K562 (cell line): ENCODE data around the gene RACGAP1. TPM values are rescaled to one million over a fixed set of nuclear protein-coding genes. Genes with fewer than 3 reads are reported as not detected.

ENCODE experiments used
- ARID2 ChIP-seq: fragments of 450-650 bp; IDR thresholded peaks from 2 replicates; pipeline ENCODE4 v1.6.1; 2017; ENCODE audit warnings: antibody characterized with exemption, mild to moderate bottlenecking
- DNMT1 ChIP-seq: fragments of 450-650 bp; IDR thresholded peaks from 2 replicates; pipeline ENCODE4 v1.6.1; 2016; ENCODE audit warnings: antibody characterized with exemption, mild to moderate bottlenecking
- GTF2A2 ChIP-seq: IDR thresholded peaks from 2 replicates; pipeline ENCODE4 v1.6.1; 2016; ENCODE audit warnings: mild to moderate bottlenecking, missing genetic modification characterization, missing compliant biosample characterization
- IFI16 ChIP-seq: fragments of 250-450 bp; sonication (Bioruptor Pico); IDR thresholded peaks from 2 replicates; pipeline ENCODE4 v2.1.2; 2022; ENCODE audit warnings: mild to moderate bottlenecking, inconsistent platforms
- NBN ChIP-seq: fragments of 450-650 bp; IDR thresholded peaks from 2 replicates; pipeline ENCODE4 v1.6.1; 2016; ENCODE audit warnings: low read depth, mild to moderate bottlenecking
- NFIX ChIP-seq: fragments of 250-450 bp; sonication (Bioruptor Pico); IDR thresholded peaks from 2 replicates; pipeline ENCODE4 v1.4.0; 2020; ENCODE audit warnings: low read depth, mild to moderate bottlenecking, moderate library complexity
- POLR3A ChIP-seq: IDR thresholded peaks from 2 replicates; pipeline ENCODE4 v1.6.1; 2011; ENCODE audit warnings: borderline replicate concordance, mild to moderate bottlenecking, moderate library complexity; ENCODE audit not compliant: insufficient read length, insufficient read depth; ENCODE audit errors: extremely low read depth
- SMARCE1 ChIP-seq: fragments of 450-650 bp; IDR thresholded peaks from 2 replicates; pipeline ENCODE4 v1.7.1; 2016; ENCODE audit warnings: mild to moderate bottlenecking
- THRAP3 ChIP-seq: fragments of 450-650 bp; IDR thresholded peaks from 2 replicates; pipeline ENCODE4 v1.6.1; 2016; ENCODE audit warnings: mild to moderate bottlenecking, inconsistent platforms, borderline replicate concordance
- ZBED1 ChIP-seq: IDR thresholded peaks from 2 replicates; pipeline ENCODE4 v1.6.1; 2014
- ZNF717 ChIP-seq: fragments of 250-450 bp; sonication (Bioruptor Pico); IDR thresholded peaks from 2 replicates; pipeline ENCODE4 v1.5.0; 2021
- ZSCAN32 ChIP-seq: fragments of 450-650 bp; formaldehyde crosslinking; IDR thresholded peaks from 2 replicates; pipeline ENCODE4 v1.4.0; 2020; ENCODE audit warnings: mild to moderate bottlenecking, moderate library complexity
- polyA plus RNA-seq, 8 experiments: library from polyadenylated mRNA; depleted of rRNA in 4 of 8; stranded (reverse) in 5 of 8; unstranded in 3 of 8; fragments of >200 nt; fragmentation: Nextera tagmentation in 2 of 8; fragmentation: Illumina TruSeq in 1 of 8; extraction: Ambion mirVana in 2 of 8; extraction: Trizol in 1 of 8; gene quantifications; 2 replicates each; pipeline versions ENCODE4 v1.2.1 to v1.2.3, GENCODE V29; 2011 to 2014; ENCODE audit warnings: inconsistent platforms in 1 of 8, missing spikeins in 1 of 8
- total RNA-seq, 7 experiments: library from RNA; depleted of rRNA in 6 of 7; stranded (reverse); fragments of >200 nt in 6 of 7; fragmentation: Illumina TruSeq in 2 of 7; extraction: Trizol in 2 of 7; gene quantifications; 2 replicates each; pipeline versions ENCODE4 v1.2.1 to v1.2.3, GENCODE V29; 2011 to 2021; ENCODE audit warnings: low replicate concordance in 1 of 7
- TF ChIP-seq, protein P1 (sequence below): fragments of 250-450 bp; sonication (Bioruptor Pico); IDR thresholded peaks from 2 replicates; pipeline ENCODE4 v1.8.0; 2022; ENCODE audit warnings: inconsistent platforms
- TF ChIP-seq, protein P2 (sequence below), 2 experiments: fragments of 450-650 bp in 1 of 2; sonication (generic) in 1 of 2; formaldehyde crosslinking; conservative IDR thresholded peaks; 2 replicates each; pipeline versions ENCODE4 v1.4.0 to v1.8.1; 2020 to 2022; ENCODE audit warnings: mild to moderate bottlenecking in 1 of 2, missing genetic modification reagents in 1 of 2
- TF ChIP-seq, protein P3 (sequence below): fragments of 250-450 bp; sonication (Bioruptor Pico); IDR thresholded peaks from 2 replicates; pipeline ENCODE4 v1.9.0; 2021; ENCODE audit warnings: mild to moderate bottlenecking
- TF ChIP-seq, protein P4 (sequence below): fragments of 450-650 bp; formaldehyde crosslinking; IDR thresholded peaks from 2 replicates; pipeline ENCODE4 v1.4.0; 2020; ENCODE audit warnings: mild to moderate bottlenecking, moderate library complexity
- TF ChIP-seq, protein P5 (sequence below): fragments of 200-800 bp; sonication (Bioruptor generic); IDR thresholded peaks from 2 replicates; pipeline ENCODE4 v1.6.1; 2017; ENCODE audit warnings: missing genetic modification characterization, missing compliant biosample characterization
- TF ChIP-seq, protein P6 (sequence below): fragments of 450-650 bp; IDR thresholded peaks from 2 replicates; pipeline ENCODE4 v1.6.1; 2016
- TF ChIP-seq, protein P7 (sequence below): fragments of 250-450 bp; sonication (Bioruptor Pico); IDR thresholded peaks from 2 replicates; pipeline ENCODE4 v1.8.0; 2021; ENCODE audit warnings: moderate library complexity, mild to moderate bottlenecking, inconsistent platforms

The RACGAP1 gene
- total and polyA plus RNA-seq, 9 of the 15 experiments (the other 6 are each of a cell fraction or from before 2014, with no cell fraction given) = 56.4 to 92.9 (median 71.8) TPM

DNA sequence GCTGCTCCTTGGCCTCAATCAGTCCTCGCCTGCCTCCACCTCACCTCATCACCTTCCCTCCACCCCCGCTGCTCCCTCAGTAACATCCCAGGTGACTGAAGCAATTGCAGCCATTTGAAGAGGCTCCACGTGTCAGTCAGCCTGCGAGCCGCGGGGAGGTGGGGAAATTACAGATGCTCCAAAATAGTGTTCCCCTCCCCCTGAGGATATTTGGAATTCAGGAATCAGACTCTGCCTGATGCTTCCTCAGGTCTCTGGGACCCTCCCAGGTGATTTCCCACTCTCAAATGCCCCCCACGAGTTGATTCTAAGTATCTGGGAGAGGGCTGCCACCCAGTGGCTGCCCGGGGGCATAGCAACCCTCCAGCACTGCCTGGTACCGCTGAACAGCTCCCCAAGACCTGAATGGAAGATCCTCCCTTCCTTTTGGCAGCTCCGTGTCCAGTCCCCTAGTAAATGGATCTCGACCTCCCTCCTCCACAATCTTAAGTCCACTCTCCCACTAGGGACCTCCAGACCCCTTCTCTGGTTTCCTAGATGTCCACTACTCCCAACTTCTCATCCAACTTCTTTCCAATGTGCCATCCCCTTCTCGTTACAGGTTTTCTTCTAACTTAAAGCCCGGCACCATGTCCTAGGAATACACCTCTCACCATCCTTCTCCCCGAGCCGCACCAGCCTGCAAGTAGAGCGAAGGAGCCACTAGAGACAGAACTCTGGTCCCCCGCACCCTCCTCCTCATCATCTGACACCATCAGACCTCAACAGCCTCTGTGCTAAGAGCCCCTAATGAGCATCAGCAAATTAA is 30.7 kb upstream of the RACGAP1 start (continued):
- TF ChIP-seq, protein P1, sequence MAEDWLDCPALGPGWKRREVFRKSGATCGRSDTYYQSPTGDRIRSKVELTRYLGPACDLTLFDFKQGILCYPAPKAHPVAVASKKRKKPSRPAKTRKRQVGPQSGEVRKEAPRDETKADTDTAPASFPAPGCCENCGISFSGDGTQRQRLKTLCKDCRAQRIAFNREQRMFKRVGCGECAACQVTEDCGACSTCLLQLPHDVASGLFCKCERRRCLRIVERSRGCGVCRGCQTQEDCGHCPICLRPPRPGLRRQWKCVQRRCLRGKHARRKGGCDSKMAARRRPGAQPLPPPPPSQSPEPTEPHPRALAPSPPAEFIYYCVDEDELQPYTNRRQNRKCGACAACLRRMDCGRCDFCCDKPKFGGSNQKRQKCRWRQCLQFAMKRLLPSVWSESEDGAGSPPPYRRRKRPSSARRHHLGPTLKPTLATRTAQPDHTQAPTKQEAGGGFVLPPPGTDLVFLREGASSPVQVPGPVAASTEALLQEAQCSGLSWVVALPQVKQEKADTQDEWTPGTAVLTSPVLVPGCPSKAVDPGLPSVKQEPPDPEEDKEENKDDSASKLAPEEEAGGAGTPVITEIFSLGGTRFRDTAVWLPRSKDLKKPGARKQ = no peak
- no peak for TF ChIP-seq GTF2A2 (tag)
- peak; percentile 90 for TF ChIP-seq ARID2
- TF ChIP-seq THRAP3 = no peak
- TF ChIP-seq IFI16 (CRISPR knock-in tag) = no peak
- TF ChIP-seq SMARCE1 = peak; percentile 35; the same call in 1 of the 2 replicates
- TF ChIP-seq ZNF717 (CRISPR knock-in tag) = no peak
- TF ChIP-seq ZSCAN32 = no peak
- TF ChIP-seq, protein P2, sequence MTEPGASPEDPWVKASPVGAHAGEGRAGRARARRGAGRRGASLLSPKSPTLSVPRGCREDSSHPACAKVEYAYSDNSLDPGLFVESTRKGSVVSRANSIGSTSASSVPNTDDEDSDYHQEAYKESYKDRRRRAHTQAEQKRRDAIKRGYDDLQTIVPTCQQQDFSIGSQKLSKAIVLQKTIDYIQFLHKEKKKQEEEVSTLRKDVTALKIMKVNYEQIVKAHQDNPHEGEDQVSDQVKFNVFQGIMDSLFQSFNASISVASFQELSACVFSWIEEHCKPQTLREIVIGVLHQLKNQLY (CRISPR knock-in tag; conservative IDR thresholded peaks at IDR 0.05) = no peak
- TF ChIP-seq, protein P3, sequence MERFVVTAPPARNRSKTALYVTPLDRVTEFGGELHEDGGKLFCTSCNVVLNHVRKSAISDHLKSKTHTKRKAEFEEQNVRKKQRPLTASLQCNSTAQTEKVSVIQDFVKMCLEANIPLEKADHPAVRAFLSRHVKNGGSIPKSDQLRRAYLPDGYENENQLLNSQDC (CRISPR knock-in tag) = no peak
- TF ChIP-seq, protein P4, sequence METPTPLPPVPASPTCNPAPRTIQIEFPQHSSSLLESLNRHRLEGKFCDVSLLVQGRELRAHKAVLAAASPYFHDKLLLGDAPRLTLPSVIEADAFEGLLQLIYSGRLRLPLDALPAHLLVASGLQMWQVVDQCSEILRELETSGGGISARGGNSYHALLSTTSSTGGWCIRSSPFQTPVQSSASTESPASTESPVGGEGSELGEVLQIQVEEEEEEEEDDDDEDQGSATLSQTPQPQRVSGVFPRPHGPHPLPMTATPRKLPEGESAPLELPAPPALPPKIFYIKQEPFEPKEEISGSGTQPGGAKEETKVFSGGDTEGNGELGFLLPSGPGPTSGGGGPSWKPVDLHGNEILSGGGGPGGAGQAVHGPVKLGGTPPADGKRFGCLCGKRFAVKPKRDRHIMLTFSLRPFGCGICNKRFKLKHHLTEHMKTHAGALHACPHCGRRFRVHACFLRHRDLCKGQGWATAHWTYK (CRISPR knock-in tag) = no peak
- 0 out of 2 replicates have a peak, but pooled peaks have one; percentile 26 for TF ChIP-seq NBN
- TF ChIP-seq, protein P5, sequence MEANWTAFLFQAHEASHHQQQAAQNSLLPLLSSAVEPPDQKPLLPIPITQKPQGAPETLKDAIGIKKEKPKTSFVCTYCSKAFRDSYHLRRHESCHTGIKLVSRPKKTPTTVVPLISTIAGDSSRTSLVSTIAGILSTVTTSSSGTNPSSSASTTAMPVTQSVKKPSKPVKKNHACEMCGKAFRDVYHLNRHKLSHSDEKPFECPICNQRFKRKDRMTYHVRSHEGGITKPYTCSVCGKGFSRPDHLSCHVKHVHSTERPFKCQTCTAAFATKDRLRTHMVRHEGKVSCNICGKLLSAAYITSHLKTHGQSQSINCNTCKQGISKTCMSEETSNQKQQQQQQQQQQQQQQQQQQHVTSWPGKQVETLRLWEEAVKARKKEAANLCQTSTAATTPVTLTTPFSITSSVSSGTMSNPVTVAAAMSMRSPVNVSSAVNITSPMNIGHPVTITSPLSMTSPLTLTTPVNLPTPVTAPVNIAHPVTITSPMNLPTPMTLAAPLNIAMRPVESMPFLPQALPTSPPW (CRISPR knock-in tag) = 0 out of 2 replicates have a peak, but pooled peaks have one; percentile 30
- no peak for TF ChIP-seq POLR3A
- no peak for TF ChIP-seq NFIX
- TF ChIP-seq DNMT1 = no peak
- TF ChIP-seq ZBED1 = no peak
- TF ChIP-seq, protein P6, sequence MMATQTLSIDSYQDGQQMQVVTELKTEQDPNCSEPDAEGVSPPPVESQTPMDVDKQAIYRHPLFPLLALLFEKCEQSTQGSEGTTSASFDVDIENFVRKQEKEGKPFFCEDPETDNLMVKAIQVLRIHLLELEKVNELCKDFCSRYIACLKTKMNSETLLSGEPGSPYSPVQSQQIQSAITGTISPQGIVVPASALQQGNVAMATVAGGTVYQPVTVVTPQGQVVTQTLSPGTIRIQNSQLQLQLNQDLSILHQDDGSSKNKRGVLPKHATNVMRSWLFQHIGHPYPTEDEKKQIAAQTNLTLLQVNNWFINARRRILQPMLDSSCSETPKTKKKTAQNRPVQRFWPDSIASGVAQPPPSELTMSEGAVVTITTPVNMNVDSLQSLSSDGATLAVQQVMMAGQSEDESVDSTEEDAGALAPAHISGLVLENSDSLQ = peak; percentile 86
- TF ChIP-seq, protein P7, sequence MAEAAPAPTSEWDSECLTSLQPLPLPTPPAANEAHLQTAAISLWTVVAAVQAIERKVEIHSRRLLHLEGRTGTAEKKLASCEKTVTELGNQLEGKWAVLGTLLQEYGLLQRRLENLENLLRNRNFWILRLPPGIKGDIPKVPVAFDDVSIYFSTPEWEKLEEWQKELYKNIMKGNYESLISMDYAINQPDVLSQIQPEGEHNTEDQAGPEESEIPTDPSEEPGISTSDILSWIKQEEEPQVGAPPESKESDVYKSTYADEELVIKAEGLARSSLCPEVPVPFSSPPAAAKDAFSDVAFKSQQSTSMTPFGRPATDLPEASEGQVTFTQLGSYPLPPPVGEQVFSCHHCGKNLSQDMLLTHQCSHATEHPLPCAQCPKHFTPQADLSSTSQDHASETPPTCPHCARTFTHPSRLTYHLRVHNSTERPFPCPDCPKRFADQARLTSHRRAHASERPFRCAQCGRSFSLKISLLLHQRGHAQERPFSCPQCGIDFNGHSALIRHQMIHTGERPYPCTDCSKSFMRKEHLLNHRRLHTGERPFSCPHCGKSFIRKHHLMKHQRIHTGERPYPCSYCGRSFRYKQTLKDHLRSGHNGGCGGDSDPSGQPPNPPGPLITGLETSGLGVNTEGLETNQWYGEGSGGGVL (CRISPR knock-in tag) = no peak
